GM18505 (cell line): Measurements from ENCODE around the gene TOP1.
A peak's percentile ranks its signal among the peaks of the same experiment; 100 is the strongest.

Experiments
- ATAC-seq: cut with Tn5 transposase; IDR thresholded peaks from one replicate; pipeline ENCODE4 v1.9.1; 2021; ENCODE audit not compliant: unreplicated experiment
- POLR2A ChIP-seq: IDR thresholded peaks from 4 replicates; pipeline ENCODE4 v1.6.1; 2011; ENCODE audit warnings: borderline replicate concordance; ENCODE audit not compliant: insufficient read depth, insufficient read length; ENCODE audit errors: extremely low read depth

TOP1 gene

GRCh38 chr20:41028359-41029149, at the start of gene TOP1:
TOP1 (plus strand) TSS chr20:41028822; CDS start chr20:41029068, 246 bp downstream.
- TF ChIP-seq POLR2A: peak; percentile 96
- ATAC-seq: peak; percentile 95

GRCh38 chr20:40979247-40979646, 49.4 kb upstream of the TOP1 start:
- ATAC-seq: no peak
- TF ChIP-seq POLR2A: no peak

GRCh38 chr20:40980106-40980827, 48.4 kb upstream of the TOP1 start:
- peak; percentile 56 for ATAC-seq
- TF ChIP-seq POLR2A: no peak

GRCh38 chr20:40980828-40981310, 47.8 kb upstream of the TOP1 start:
- no peak for TF ChIP-seq POLR2A
- ATAC-seq: peak; percentile 19

- ATAC-seq: no peak
- no peak for TF ChIP-seq POLR2A
These were observed 46.0 kb upstream of the TOP1 start for GRCh38 chr20:40982415-40983145.

GRCh38 chr20:40983898-40984297, 44.7 kb upstream of the TOP1 start:
- no peak for TF ChIP-seq POLR2A
- ATAC-seq: no peak

GRCh38 chr20:40984496-40984895, 44.1 kb upstream of the TOP1 start:
- TF ChIP-seq POLR2A: no peak
- no peak for ATAC-seq

- no peak for ATAC-seq
- TF ChIP-seq POLR2A: no peak
These were observed 41.8 kb upstream of the TOP1 start for GRCh38 chr20:40986774-40987173.

- ATAC-seq: peak; percentile 54
- no peak for TF ChIP-seq POLR2A
These were observed 38.0 kb upstream of the TOP1 start for GRCh38 chr20:40990542-40991120.

GRCh38 chr20:40991181-40991889, 37.3 kb upstream of the TOP1 start:
- ATAC-seq: peak; percentile 92
- TF ChIP-seq POLR2A: peak; percentile 45

- no peak for TF ChIP-seq POLR2A
- no peak for ATAC-seq
These were observed 36.1 kb upstream of the TOP1 start for GRCh38 chr20:40992349-40993113.
